CD4-positive, alpha-beta T cell treated with Interferon gamma for 1 hour (primary cell): ENCODE data around the gene SPEG.

Experiments used
- DNase-seq: peaks from one replicate; pipeline ENCODE4 v3.0.0-alpha.2; 2020

The SPEG gene

DNA sequence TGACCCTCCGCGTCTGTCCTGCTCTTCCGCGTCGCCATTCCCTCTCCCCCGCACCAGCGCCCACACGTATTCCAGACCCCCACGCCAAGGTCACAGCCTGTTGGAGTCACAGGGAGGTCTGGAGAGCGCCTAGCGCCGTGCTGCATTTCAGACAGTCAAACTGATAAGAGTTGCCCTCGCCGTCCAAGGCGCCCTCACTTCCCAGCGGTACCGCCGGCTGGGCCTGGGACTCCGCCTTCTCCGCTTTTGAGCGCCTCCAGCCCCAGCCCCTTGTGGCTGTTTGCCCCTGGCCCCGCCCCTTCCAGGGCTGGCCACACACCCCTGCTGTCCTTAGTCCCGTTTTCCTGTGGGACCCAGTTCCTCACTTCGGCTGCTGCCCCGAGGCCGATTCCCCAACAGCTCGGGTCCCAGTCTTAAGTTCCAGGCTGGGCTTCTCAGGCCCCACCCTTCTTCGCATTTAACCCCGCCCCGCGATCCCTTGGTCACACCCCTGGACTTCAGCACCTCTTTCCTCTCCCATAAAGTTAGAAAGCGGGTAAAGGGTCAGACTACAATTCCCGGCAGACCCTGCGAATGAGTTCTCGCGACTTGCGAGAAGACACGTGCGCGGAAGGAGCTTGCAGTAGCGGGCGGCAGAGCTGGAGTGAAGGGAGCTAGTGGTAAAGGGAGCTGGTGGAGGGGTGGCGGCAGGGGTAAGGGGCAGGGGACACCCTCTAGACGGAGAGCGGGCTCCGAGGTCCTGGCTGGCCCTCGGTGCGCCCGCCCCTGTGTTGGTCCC lies 63.8 kb downstream of the SPEG start, which contains the start of gene GMPPA:
TSS of gene GMPPA (plus strand) at position 612 of the 778 bp plus-strand sequence. CDS start 1,085 bp downstream, outside the sequence.
- DNase-seq: peak; percentile 96

- no peak for DNase-seq
Observed at GRCh38 chr2:219499058-219499307, 64.3 kb downstream of the SPEG start.

- DNase-seq: no peak
Observed at GRCh38 chr2:219499555-219499954, 64.9 kb downstream of the SPEG start.

- no peak for DNase-seq
Observed at GRCh38 chr2:219500135-219500534, 65.5 kb downstream of the SPEG start.

DNA sequence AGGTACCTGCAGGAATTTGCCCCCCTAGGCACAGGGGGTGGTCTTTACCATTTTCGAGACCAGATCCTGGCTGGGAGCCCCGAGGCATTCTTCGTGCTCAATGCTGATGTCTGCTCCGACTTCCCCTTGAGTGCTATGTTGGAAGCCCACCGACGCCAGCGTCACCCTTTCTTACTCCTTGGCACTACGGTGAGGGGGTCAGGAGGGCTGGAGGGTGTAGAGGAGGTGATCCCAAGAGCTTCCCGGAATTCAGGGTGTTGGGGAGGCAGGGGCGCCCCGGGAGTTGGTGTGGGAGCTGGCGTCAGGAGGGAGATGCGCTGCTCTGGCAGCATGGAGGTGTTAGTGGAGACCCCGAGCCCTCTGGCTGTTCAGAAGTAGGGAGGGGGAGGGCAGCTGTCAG lies 67.2 kb downstream of the SPEG start:
- no peak for DNase-seq

GRCh38 chr2:219502618-219503017 lies 68.0 kb downstream of the SPEG start:
- DNase-seq: no peak

- no peak for DNase-seq
Observed at GRCh38 chr2:219505585-219505984, 70.9 kb downstream of the SPEG start.

- no peak for DNase-seq
Observed at GRCh38 chr2:219506153-219506801, 71.6 kb downstream of the SPEG start.

DNA sequence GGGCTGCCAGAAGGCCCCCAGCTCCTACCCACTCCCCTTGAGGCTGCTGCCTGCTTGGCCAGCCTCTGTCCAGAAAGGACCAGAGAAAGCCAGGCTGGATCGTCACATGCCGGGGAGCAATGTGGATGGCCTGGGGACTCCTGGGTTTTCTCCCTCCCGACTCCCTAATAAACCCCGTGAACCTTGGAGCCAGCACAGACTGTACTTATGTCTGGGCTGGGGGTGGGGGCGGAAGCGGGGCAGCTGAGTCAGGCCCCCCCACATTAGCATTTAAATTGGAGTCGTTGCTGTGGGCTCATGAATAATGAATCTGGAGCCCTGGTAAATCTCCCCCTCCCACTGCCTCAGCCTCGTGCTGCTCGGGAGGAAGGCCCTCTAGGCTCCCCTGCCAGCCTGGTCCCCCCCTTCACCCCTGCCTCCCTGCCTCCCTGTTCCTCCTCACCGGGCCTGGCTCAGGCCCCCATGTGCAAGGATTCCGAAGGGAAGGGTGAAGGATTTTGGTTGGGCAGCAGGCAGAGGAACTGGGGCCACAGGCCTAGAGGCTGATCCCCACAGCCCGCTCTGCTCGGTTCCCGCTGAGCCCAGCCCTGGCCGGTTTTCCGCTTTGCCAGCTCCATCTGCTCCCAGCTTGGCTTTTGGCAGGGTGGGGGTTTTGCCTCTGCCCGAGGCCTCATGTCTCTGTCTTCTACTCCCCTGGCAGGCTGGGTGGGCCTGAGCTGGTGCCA lies 72.3 kb downstream of the SPEG start:
- no peak for DNase-seq

GRCh38 chr2:219507581-219508443 lies 73.2 kb downstream of the SPEG start:
- DNase-seq: no peak

DNA sequence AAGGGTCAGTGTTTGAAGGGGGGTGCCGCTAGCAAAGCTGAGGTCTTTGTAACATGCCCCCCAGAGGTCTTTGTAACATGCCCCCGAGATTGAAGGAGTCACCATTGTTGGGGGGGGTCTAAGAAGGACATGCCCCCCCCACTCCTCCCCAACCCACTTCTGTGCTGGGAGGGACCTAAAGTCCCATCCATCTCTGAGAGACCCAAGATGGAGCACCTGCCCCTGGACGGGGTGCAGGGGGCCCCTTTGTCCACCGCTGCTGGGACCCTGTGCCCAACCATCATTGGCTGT lies 73.7 kb downstream of the SPEG start:
- DNase-seq: no peak

DNA sequence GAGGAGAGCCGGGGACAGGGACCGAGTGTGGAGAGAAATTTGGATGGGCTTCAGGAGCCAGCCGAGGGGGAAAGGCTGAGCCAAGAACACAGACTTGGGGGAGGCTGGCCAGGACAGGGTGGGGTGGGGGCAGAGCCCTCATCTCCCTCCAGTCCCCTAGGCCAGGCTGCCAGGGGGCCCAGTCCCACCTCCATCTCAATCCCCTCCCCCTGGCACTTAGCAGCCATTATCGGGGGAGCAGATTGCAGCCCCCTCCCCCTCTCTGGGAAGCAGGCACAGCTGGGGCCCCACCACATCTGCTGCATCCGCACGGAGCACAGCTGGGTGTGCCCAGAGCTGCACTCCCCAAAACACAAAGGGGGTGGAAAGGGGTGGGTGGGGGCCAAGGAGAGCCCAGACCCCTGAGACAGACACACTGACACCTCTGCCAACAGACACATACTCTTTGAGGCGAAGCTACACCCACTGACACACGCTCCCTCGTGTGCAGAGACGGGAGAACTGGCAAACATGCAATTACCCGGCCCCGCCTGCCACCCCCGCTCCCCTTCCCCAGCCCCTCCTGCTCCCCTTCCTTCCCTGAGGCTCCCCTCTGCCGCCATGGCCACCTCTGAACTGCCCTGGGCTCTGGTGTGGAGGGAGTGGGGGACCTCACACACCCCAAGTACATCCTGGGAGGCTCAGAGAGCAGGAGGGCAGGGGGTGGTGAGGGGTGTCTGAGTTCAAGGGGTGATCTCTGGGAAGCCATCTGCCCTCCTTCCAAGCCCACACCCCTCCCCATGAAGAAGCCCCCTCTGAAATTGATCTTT lies 74.5 kb downstream of the SPEG start:
- no peak for DNase-seq

- DNase-seq: no peak
Observed at GRCh38 chr2:219509780-219510511, 75.3 kb downstream of the SPEG start.

- DNase-seq: no peak
Observed at GRCh38 chr2:219510512-219511135, 76.0 kb downstream of the SPEG start.

DNA sequence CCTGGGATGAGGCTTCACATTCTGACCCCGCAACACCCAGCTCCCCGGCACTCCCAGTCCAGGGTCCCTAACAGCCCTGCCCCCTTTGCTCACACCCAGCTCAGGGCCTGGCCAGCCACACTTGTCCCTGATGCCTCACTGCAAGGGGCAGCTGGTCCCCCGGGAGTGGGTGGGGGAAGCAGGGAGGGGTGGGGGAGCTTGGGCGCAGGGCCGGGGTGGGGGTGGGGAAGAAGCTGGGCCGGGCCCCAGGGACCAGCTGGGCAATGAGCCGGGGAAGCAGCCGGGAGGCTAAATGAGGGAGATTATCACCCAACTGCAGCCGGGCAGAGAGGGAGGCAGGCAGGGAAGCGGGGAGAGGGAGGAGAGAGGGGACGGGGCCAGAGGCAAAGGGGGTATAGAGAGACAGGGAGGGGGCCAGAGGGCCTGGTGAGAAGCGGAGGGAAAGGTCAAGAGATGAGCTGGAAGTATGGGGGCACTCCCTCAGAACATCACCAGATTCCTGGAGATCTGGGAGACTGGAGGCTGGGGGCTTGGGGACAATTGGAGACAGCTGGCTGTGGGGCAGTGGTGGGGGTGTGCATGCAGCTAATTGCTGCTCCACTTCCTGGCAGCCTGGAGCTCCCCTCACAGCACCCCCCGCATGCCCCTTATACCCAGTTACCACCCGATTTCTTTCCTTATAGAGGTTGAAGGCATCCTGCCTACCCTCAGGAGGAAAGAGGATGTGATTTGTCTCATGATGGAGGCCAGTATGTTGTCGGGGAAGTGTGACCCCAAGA lies 77.1 kb downstream of the SPEG start:
- no peak for DNase-seq

DNA sequence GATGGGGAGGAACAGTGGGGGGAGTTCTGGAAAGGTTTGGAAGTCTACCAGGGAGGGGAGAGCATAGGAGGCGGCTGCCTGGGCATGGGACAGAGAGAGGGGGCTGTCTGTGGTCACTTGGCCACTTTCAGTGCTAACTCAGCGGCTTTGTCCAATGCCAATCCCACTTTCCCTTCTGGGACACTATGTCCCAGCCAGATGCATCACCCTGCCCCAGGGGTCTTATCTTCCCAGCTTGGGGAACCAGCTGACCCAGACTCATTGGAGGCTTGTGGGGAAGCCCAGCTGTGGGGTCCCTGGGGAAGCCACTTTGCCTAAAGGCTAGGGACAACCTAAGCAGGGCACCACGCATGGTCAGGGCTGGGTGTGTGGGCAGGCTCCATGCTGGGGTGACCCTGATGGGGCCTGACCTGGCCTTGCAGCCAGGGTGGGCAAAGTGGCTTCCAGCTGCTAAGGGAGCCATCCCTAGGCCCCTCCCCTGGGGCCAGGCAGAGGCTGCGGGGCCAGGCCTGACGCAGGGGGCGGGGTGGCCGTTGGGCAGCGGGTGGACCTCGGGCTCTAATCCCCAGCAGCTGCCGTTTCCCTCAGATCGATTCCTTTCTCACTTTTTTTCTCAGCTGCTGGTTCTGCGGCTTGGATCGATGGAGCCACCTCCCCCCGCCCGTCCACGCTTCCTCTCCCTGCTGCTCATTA lies 78.0 kb downstream of the SPEG start:
- DNase-seq: no peak

DNA sequence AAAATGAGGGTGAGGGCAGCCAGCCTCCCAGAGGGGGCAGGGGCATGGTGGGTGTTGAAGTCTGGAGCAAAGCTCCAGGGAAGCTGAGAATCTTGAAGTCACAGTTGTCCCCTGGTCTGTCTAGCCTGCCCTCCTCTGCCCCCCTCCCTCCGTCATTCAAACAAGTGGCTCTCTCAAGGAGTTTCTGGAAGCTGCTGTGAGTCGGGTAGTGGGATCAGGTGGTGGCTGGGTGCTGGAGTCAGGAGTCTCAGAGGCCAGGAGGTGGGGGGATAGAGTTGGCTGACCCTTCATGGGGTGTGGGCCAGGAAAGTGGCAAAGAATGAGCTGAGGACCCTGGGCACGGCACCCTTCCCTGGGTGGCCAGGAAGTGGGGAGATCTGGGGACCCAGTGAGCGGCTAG lies 79.1 kb downstream of the SPEG start:
- no peak for DNase-seq

DNA sequence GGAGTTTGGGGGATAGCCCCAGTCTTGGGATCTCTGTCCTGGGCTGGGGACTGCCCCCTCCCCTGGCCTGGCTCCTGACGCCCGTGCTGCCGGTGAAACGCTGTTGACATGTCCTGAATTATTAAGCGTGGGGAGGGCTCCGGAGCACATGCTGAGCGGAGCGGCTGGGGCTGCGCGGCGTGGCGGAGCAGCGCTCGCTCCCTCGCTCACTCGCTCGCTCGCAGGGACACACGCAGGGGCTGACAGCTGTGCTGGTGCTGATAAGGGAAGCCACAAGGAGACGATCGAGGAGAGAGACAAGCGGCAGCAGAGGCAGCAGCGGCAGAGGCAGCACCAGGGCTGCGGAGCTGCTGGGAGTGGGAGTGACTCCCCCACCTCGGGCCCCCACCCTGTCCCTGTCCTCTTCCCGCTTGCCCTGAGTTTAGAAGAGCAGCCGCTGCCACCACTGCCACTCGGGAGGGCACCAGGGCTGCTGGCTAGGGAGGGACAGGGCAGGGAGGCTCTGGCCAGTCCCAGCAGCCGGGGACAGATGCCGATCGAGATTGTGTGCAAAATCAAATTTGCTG lies 79.6 kb downstream of the SPEG start, which contains the start of gene ASIC4:
TSS of gene ASIC4 (plus strand) at position 287 of the 566 bp plus-strand sequence. CDS start at position 530, 243 bp downstream.
- no peak for DNase-seq

- no peak for DNase-seq
Observed at GRCh38 chr2:219514836-219515235, 80.2 kb downstream of the SPEG start.
